GM19193 (cell line): ENCODE data around the gene MAP6.

ENCODE experiments used
- POLR2A ChIP-seq: IDR thresholded peaks from 4 replicates; pipeline ENCODE4 v1.6.1; 2011; ENCODE audit not compliant: insufficient read depth, insufficient read length; ENCODE audit errors: extremely low read depth

The MAP6 gene

GRCh38 chr11:75668451-75669297 lies at the start of gene MAP6:
Gene MAP6 (minus strand): TSS chr11:75669038. CDS start chr11:75668369, 669 bp downstream.
- TF ChIP-seq POLR2A: no peak

- no peak for TF ChIP-seq POLR2A
Measured at GRCh38 chr11:75717608-75718418, 49.0 kb upstream of the MAP6 start, which contains the start of gene MOGAT2. Gene MOGAT2 (plus strand): TSS chr11:75717838. CDS start chr11:75717889, 51 bp downstream.

GRCh38 chr11:75716659-75717058 lies 47.8 kb upstream of the MAP6 start:
- no peak for TF ChIP-seq POLR2A

- TF ChIP-seq POLR2A: no peak
Measured at GRCh38 chr11:75715688-75716087, 46.9 kb upstream of the MAP6 start.

- TF ChIP-seq POLR2A: no peak
Measured at GRCh38 chr11:75714211-75714610, 45.4 kb upstream of the MAP6 start.

GRCh38 chr11:75706260-75706729 lies 37.5 kb upstream of the MAP6 start:
- TF ChIP-seq POLR2A: no peak

GRCh38 chr11:75705541-75705940 lies 36.7 kb upstream of the MAP6 start:
- TF ChIP-seq POLR2A: no peak

GRCh38 chr11:75703695-75704237 lies 34.9 kb upstream of the MAP6 start:
- TF ChIP-seq POLR2A: no peak

- TF ChIP-seq POLR2A: no peak
Measured at GRCh38 chr11:75700940-75701339, 32.1 kb upstream of the MAP6 start.

GRCh38 chr11:75697906-75698581 lies 29.2 kb upstream of the MAP6 start:
- TF ChIP-seq POLR2A: no peak

GRCh38 chr11:75691804-75692203 lies 23.0 kb upstream of the MAP6 start:
- TF ChIP-seq POLR2A: no peak

GRCh38 chr11:75689863-75690609 lies 21.2 kb upstream of the MAP6 start:
- no peak for TF ChIP-seq POLR2A

GRCh38 chr11:75679566-75679965 lies 10.7 kb upstream of the MAP6 start:
- no peak for TF ChIP-seq POLR2A

- TF ChIP-seq POLR2A: no peak
Measured at GRCh38 chr11:75678620-75679259, 9.9 kb upstream of the MAP6 start.

GRCh38 chr11:75677909-75678308 lies 9.1 kb upstream of the MAP6 start:
- no peak for TF ChIP-seq POLR2A
